HG03135 (cell line): ENCODE data around the gene BTBD3.

Source experiments
- ATAC-seq: cut with Tn5 transposase; IDR thresholded peaks from one replicate; pipeline ENCODE4 v1.9.1; 2021; ENCODE audit warnings: mild to moderate bottlenecking, moderate library complexity; ENCODE audit not compliant: unreplicated experiment

Gene BTBD3

GRCh38 chr20:11912659-11913415, 4.9 kb upstream of the BTBD3 start:
- ATAC-seq: no peak

- no peak for ATAC-seq
Measured at GRCh38 chr20:11918391-11918845, 725 bp downstream of the BTBD3 start.

GRCh38 chr20:11918981-11919380, 1.3 kb downstream of the BTBD3 start:
- no peak for ATAC-seq

GRCh38 chr20:11919581-11919980, 1.9 kb downstream of the BTBD3 start:
- ATAC-seq: no peak

- ATAC-seq: no peak
Measured at GRCh38 chr20:11920083-11920482, 2.4 kb downstream of the BTBD3 start.

- no peak for ATAC-seq
Measured at GRCh38 chr20:11921321-11921720, 3.6 kb downstream of the BTBD3 start.

- ATAC-seq: no peak
Measured at GRCh38 chr20:11922561-11922960, 4.9 kb downstream of the BTBD3 start.

- no peak for ATAC-seq
Measured at GRCh38 chr20:11924923-11925322, 7.2 kb downstream of the BTBD3 start.

- no peak for ATAC-seq
Measured at GRCh38 chr20:11926292-11926998, 8.8 kb downstream of the BTBD3 start.

- ATAC-seq: no peak
Measured at GRCh38 chr20:11929947-11930346, 12.3 kb downstream of the BTBD3 start.

GRCh38 chr20:11935212-11936154, 17.8 kb downstream of the BTBD3 start:
- ATAC-seq: no peak

GRCh38 chr20:11936157-11936556, 18.5 kb downstream of the BTBD3 start:
- no peak for ATAC-seq

GRCh38 chr20:11937230-11937629, 19.5 kb downstream of the BTBD3 start:
- no peak for ATAC-seq

GRCh38 chr20:11941593-11942246, 24.0 kb downstream of the BTBD3 start:
- ATAC-seq: no peak

- no peak for ATAC-seq
Measured at GRCh38 chr20:11943778-11944177, 26.1 kb downstream of the BTBD3 start.

GRCh38 chr20:11948806-11949205, 31.1 kb downstream of the BTBD3 start:
- no peak for ATAC-seq

GRCh38 chr20:11949711-11950110, 32.0 kb downstream of the BTBD3 start:
- ATAC-seq: no peak

- no peak for ATAC-seq
Measured at GRCh38 chr20:11951696-11952095, 34.0 kb downstream of the BTBD3 start.

- ATAC-seq: no peak
Measured at GRCh38 chr20:11952639-11953038, 34.9 kb downstream of the BTBD3 start.

GRCh38 chr20:11957911-11958310, 40.2 kb downstream of the BTBD3 start:
- ATAC-seq: no peak

- ATAC-seq: no peak
Measured at GRCh38 chr20:11958855-11959254, 41.2 kb downstream of the BTBD3 start.
